Measurements from ENCODE around the gene PNPLA2. TPM values are rescaled to one million over a fixed set of nuclear protein-coding genes. Genes with fewer than 3 reads are reported as not detected.

PNPLA2 gene
- total RNA-seq, 1 experiment from 2014 or later: 93.6 TPM

GRCh38 chr11:816433-816779, 2.3 kb upstream of the PNPLA2 start:
- H3K36me3 Mint-ChIP-seq (ENCODE audit: insufficient read depth, unreplicated experiment): peaks cover 75% of the 10 kb centered on the region
- ChIA-PET POLR2A (no interaction called here), CTCF (no interaction called here)

DNA sequence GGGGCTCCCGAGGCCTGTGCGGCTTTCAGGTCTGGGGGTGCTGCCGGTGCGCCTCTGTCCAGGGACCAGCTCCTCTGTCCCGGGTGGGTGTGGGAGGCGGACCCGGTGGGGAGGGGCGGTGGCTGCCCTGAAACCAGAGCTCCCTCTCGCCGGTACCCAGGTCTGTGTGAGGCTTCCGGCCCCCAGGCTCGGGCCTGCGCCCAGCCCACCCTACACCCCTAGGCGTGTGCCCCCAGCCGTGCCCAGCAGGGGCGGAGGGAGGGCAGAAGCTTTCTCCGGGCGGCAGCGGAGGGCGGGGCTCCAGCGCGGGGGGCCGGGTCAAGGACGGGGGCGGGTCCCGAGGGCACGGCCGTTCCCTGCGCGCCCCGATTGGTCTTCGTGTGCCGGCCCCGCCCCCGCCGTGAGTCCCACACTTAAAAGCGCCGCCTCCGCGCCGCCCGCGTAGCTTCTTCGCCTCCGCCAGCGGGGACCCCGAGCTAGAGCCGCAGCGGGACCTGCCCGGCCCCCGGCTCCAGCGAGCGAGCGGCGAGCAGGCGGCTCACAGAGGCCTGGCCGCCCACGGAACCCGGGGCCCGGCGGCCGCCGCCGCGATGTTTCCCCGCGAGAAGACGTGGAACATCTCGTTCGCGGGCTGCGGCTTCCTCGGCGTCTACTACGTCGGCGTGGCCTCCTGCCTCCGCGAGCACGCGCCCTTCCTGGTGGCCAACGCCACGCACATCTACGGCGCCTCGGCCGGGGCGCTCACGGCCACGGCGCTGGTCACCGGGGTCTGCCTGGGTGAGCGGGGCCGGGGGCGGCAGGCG, 616 bp downstream of the PNPLA2 start:
- H3K4me1 Mint-ChIP-seq (ENCODE audit: low read depth, unreplicated experiment): no peaks in the 10 kb centered on the region
- Histone ChIP-seq H3K9me3 (no peaks in the 10 kb centered on the region), H3K4me3 (ENCODE audit: low read depth, low read length) (peak overlapping the region; percentile 86), H3K27me3 (replicated peaks; ENCODE audit: control insufficient read depth, insufficient read depth, low read length) (no peaks in the 10 kb centered on the region), H3K4me1 (peaks cover 21% of the 10 kb centered on the region), H3K36me3 (ENCODE audit: control insufficient read depth, insufficient read depth, low read length) (peaks cover 2% of the 10 kb centered on the region; the same call in 1 of the 2 replicates)
- peaks cover 61% of the 10 kb centered on the region for H3K36me3 Mint-ChIP-seq (ENCODE audit: insufficient read depth, unreplicated experiment)
- H3K9me3 Mint-ChIP-seq (ENCODE audit: unreplicated experiment): no peaks in the 10 kb centered on the region
- intact Hi-C loops (cut with micrococcal nuclease; ENCODE audit: unreplicated experiment): loop anchor here (1.0 kb wide), 1 partner anchor 8 kb away; the partner anchor contains the start of gene CRACR2B
- peak overlapping the region; percentile 76 for H3K4me3 Mint-ChIP-seq (ENCODE audit: unreplicated experiment)
- DNase-seq: peak; percentile 92 to 95
- CTCF ChIA-PET: interaction anchor here (0.6 to 1.8 kb wide), 7 partner anchors 12 to 1319 kb away, joined by 3 to 10 read pairs (median 3); partner anchors contain the start of genes POLR2L and TSPAN4
- TF ChIP-seq, protein P1, sequence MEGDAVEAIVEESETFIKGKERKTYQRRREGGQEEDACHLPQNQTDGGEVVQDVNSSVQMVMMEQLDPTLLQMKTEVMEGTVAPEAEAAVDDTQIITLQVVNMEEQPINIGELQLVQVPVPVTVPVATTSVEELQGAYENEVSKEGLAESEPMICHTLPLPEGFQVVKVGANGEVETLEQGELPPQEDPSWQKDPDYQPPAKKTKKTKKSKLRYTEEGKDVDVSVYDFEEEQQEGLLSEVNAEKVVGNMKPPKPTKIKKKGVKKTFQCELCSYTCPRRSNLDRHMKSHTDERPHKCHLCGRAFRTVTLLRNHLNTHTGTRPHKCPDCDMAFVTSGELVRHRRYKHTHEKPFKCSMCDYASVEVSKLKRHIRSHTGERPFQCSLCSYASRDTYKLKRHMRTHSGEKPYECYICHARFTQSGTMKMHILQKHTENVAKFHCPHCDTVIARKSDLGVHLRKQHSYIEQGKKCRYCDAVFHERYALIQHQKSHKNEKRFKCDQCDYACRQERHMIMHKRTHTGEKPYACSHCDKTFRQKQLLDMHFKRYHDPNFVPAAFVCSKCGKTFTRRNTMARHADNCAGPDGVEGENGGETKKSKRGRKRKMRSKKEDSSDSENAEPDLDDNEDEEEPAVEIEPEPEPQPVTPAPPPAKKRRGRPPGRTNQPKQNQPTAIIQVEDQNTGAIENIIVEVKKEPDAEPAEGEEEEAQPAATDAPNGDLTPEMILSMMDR (IDR thresholded peaks at IDR 0.05; ENCODE audit: insufficient read depth in 1 of 2, low read depth in 1 of 2, low read length in 1 of 2, severe bottlenecking in 1 of 2, unreplicated experiment in 1 of 2): peak; percentile 8 to 23
- no TSS peak for BruUV-seq (replicated peaks)
- no peaks in the 10 kb centered on the region for H3K27me3 Mint-ChIP-seq (ENCODE audit: insufficient read depth, unreplicated experiment)
- H3K27ac Mint-ChIP-seq (ENCODE audit: unreplicated experiment): peak overlapping the region; percentile 66
- POLR2A ChIA-PET: interaction anchor here (0.6 to 2.5 kb wide), 22 partner anchors 8 to 273 kb away, joined by 3 to 35 read pairs (median 4); partner anchors contain the start of genes CD151, CHID1, CRACR2B and GATD1

More at GRCh38 chr11:816433-816779, 2.3 kb upstream of the PNPLA2 start:
- DNase-seq: no peak
- Histone ChIP-seq H3K4me3 (ENCODE audit: low read depth, low read length) (no peak overlapping the region), H3K4me1 (peaks cover 26% of the 10 kb centered on the region), H3K36me3 (ENCODE audit: control insufficient read depth, insufficient read depth, low read length) (peaks cover 12% of the 10 kb centered on the region), H3K9me3 (no peaks in the 10 kb centered on the region), H3K27me3 (replicated peaks; ENCODE audit: control insufficient read depth, insufficient read depth, low read length) (no peaks in the 10 kb centered on the region)
- H3K27ac Mint-ChIP-seq (ENCODE audit: unreplicated experiment): no peak overlapping the region
- H3K27me3 Mint-ChIP-seq (ENCODE audit: insufficient read depth, unreplicated experiment): no peaks in the 10 kb centered on the region
- no peak overlapping the region for H3K4me3 Mint-ChIP-seq (ENCODE audit: unreplicated experiment)
- no peaks in the 10 kb centered on the region for H3K9me3 Mint-ChIP-seq (ENCODE audit: unreplicated experiment)
- TF ChIP-seq, protein P1 (IDR thresholded peaks at IDR 0.05; ENCODE audit: insufficient read depth in 1 of 2, low read depth in 1 of 2, low read length in 1 of 2, severe bottlenecking in 1 of 2, unreplicated experiment in 1 of 2): no peak
- no TSS peak for BruUV-seq (replicated peaks)
- intact Hi-C loops (cut with micrococcal nuclease; ENCODE audit: unreplicated experiment): no loop called here
- no peaks in the 10 kb centered on the region for H3K4me1 Mint-ChIP-seq (ENCODE audit: low read depth, unreplicated experiment)

GRCh38 chr11:819943-820649, 1.4 kb downstream of the PNPLA2 start:
- Mint-ChIP-seq H3K9me3 (ENCODE audit: unreplicated experiment) (no peaks in the 10 kb centered on the region), H3K36me3 (ENCODE audit: insufficient read depth, unreplicated experiment) (peaks cover 61% of the 10 kb centered on the region), H3K27ac (ENCODE audit: unreplicated experiment) (peak overlapping the region; percentile 39), H3K4me1 (ENCODE audit: low read depth, unreplicated experiment) (no peaks in the 10 kb centered on the region), H3K27me3 (ENCODE audit: insufficient read depth, unreplicated experiment) (no peaks in the 10 kb centered on the region), H3K4me3 (ENCODE audit: unreplicated experiment) (peak overlapping the region; percentile 76)
- intact Hi-C loops (cut with micrococcal nuclease; ENCODE audit: unreplicated experiment): loop anchor here (1.0 kb wide), 1 partner anchor 7 kb away; the partner anchor contains the start of gene CRACR2B
- H3K27me3 ChIP-seq (replicated peaks; ENCODE audit: control insufficient read depth, insufficient read depth, low read length): no peaks in the 10 kb centered on the region
- BruUV-seq (replicated peaks): TSS peak; percentile 58
- H3K4me1 ChIP-seq: peaks cover 27% of the 10 kb centered on the region
- no peaks in the 10 kb centered on the region for H3K9me3 ChIP-seq
- peak overlapping the region; percentile 86 for H3K4me3 ChIP-seq (ENCODE audit: low read depth, low read length)
- TF ChIP-seq, protein P1 (IDR thresholded peaks at IDR 0.05; ENCODE audit: insufficient read depth in 1 of 2, low read depth in 1 of 2, low read length in 1 of 2, severe bottlenecking in 1 of 2, unreplicated experiment in 1 of 2): no peak
- peak; percentile 92 for DNase-seq
- H3K36me3 ChIP-seq (ENCODE audit: control insufficient read depth, insufficient read depth, low read length): peaks cover 2% of the 10 kb centered on the region
- POLR2A ChIA-PET: interaction anchor here (0.6 to 2.5 kb wide), 11 partner anchors 8 to 271 kb away, joined by 3 to 35 read pairs (median 5); partner anchors contain the start of genes CD151, CHID1, CRACR2B and GATD1
- CTCF ChIA-PET: interaction anchor here (0.6 to 1.8 kb wide), 6 partner anchors 11 to 1318 kb away, joined by 3 to 10 read pairs (median 3); partner anchors contain the start of genes POLR2L and TSPAN4
